Measurements from ENCODE around the gene ADAMTS18. TPM values are rescaled to one million over a fixed set of nuclear protein-coding genes. Genes with fewer than 3 reads are reported as not detected.

Gene ADAMTS18
- total RNA-seq, 1 donor from 2014 or later = 2.5 TPM

DNA sequence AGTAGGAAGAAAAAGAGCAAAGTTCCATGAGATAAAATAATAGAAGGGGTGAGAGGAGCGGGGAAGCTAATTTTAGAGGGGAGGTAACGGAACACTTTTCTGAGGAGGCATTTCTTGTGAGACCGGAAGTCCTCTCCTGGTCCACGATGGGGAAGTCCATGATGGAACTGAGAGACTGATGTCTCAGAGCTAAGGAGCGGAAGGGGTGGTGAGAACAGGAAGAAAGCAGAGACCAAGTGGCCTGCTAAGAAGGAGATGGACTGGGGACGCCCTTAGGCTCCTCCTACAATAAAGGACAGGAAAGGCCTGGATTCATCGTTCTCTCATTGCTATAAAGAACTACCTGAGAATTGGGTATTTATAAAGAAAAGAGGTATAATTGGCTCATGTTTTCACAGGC lies 59.4 kb downstream of the ADAMTS18 start:
- Mint-ChIP-seq H3K27ac (ENCODE audit: unreplicated experiment) (no peak overlapping the region), H3K4me3 (ENCODE audit: unreplicated experiment) (no peak overlapping the region), H3K27me3 (ENCODE audit: low read depth, unreplicated experiment) (no peaks in the 10 kb centered on the region), H3K9me3 (ENCODE audit: unreplicated experiment) (no peaks in the 10 kb centered on the region), H3K36me3 (ENCODE audit: low read depth, unreplicated experiment) (no peaks in the 10 kb centered on the region), H3K4me1 (ENCODE audit: low read depth, unreplicated experiment) (no peaks in the 10 kb centered on the region)
- no peak for TF ChIP-seq EZH2 (IDR thresholded peaks at IDR 0.05; ENCODE audit: insufficient read depth, low read length)
- TF ChIP-seq, protein P1, sequence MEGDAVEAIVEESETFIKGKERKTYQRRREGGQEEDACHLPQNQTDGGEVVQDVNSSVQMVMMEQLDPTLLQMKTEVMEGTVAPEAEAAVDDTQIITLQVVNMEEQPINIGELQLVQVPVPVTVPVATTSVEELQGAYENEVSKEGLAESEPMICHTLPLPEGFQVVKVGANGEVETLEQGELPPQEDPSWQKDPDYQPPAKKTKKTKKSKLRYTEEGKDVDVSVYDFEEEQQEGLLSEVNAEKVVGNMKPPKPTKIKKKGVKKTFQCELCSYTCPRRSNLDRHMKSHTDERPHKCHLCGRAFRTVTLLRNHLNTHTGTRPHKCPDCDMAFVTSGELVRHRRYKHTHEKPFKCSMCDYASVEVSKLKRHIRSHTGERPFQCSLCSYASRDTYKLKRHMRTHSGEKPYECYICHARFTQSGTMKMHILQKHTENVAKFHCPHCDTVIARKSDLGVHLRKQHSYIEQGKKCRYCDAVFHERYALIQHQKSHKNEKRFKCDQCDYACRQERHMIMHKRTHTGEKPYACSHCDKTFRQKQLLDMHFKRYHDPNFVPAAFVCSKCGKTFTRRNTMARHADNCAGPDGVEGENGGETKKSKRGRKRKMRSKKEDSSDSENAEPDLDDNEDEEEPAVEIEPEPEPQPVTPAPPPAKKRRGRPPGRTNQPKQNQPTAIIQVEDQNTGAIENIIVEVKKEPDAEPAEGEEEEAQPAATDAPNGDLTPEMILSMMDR (IDR thresholded peaks at IDR 0.05; ENCODE audit: insufficient read depth, low read depth, low read length) = no peak
- H3K36me3 ChIP-seq (ENCODE audit: insufficient read depth, low read length) = no peaks in the 10 kb centered on the region
- no peak overlapping the region for H3K27ac ChIP-seq (ENCODE audit: low read depth, low read length)
- no peaks in the 10 kb centered on the region for H4K20me1 ChIP-seq (ENCODE audit: insufficient read depth, low read length)
- H3K27me3 ChIP-seq (ENCODE audit: insufficient read depth, low read length) = no peaks in the 10 kb centered on the region
- no peaks in the 10 kb centered on the region for H3K4me1 ChIP-seq (ENCODE audit: insufficient read depth, low read length)
- no peak for FAIRE-seq
- no peaks in the 10 kb centered on the region for H3K9me3 ChIP-seq (ENCODE audit: insufficient read depth, low read depth, low read length)
- no peak overlapping the region for H3K9ac ChIP-seq (ENCODE audit: low read length)
- H2AFZ ChIP-seq (ENCODE audit: low read depth, low read length) = no peak overlapping the region
- H3K79me2 ChIP-seq (ENCODE audit: insufficient read depth, low read length) = no peaks in the 10 kb centered on the region
- H3K4me2 ChIP-seq (ENCODE audit: low read length) = no peak overlapping the region
- DNase-seq (ENCODE audit: low read depth) = no peak
- no peak overlapping the region for H3K4me3 ChIP-seq (ENCODE audit: insufficient read depth, low read depth, low read length)

- Histone ChIP-seq H4K20me1 (ENCODE audit: insufficient read depth, low read length) (no peaks in the 10 kb centered on the region), H2AFZ (ENCODE audit: low read depth, low read length) (no peak overlapping the region), H3K4me1 (ENCODE audit: insufficient read depth, low read length) (no peaks in the 10 kb centered on the region), H3K36me3 (ENCODE audit: insufficient read depth, low read length) (no peaks in the 10 kb centered on the region), H3K4me2 (ENCODE audit: low read length) (no peak overlapping the region), H3K79me2 (ENCODE audit: insufficient read depth, low read length) (no peaks in the 10 kb centered on the region), H3K9ac (ENCODE audit: low read length) (no peak overlapping the region), H3K27me3 (ENCODE audit: insufficient read depth, low read length) (no peaks in the 10 kb centered on the region), H3K27ac (ENCODE audit: low read depth, low read length) (no peak overlapping the region), H3K9me3 (ENCODE audit: insufficient read depth, low read depth, low read length) (no peaks in the 10 kb centered on the region), H3K4me3 (ENCODE audit: insufficient read depth, low read depth, low read length) (no peak overlapping the region)
- DNase-seq (ENCODE audit: low read depth) (no peak), FAIRE-seq (no peak)
- no peaks in the 10 kb centered on the region for H3K27me3 Mint-ChIP-seq (ENCODE audit: low read depth, unreplicated experiment)
- H3K4me1 Mint-ChIP-seq (ENCODE audit: low read depth, unreplicated experiment) = no peaks in the 10 kb centered on the region
- no peak overlapping the region for H3K27ac Mint-ChIP-seq (ENCODE audit: unreplicated experiment)
- H3K9me3 Mint-ChIP-seq (ENCODE audit: unreplicated experiment) = no peaks in the 10 kb centered on the region
- no peak overlapping the region for H3K4me3 Mint-ChIP-seq (ENCODE audit: unreplicated experiment)
- no peaks in the 10 kb centered on the region for H3K36me3 Mint-ChIP-seq (ENCODE audit: low read depth, unreplicated experiment)
- TF ChIP-seq, protein P1 (IDR thresholded peaks at IDR 0.05; ENCODE audit: insufficient read depth, low read depth, low read length) = no peak
- no peak for TF ChIP-seq EZH2 (IDR thresholded peaks at IDR 0.05; ENCODE audit: insufficient read depth, low read length)
Measured at GRCh38 chr16:77374384-77374783, 60.5 kb downstream of the ADAMTS18 start.

DNA sequence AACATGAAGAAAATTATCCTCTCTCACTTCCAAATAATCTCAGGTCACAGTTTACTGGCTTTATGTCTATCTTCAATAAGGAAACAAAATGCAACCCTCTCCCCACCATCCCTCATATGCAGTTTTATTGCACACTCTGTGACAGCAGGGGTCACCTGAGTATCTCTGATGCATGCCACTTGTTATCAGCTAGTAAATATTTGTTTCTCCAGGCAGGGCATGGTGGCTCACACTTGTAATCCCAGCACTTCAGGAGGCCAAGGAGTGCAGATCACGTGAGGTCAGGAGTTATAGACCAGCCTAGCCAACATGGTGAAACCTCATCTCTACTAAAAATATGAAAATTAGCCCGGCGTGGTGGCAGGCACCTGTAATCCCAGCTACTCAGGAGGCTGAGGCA lies 61.1 kb downstream of the ADAMTS18 start:
- Mint-ChIP-seq H3K9me3 (ENCODE audit: unreplicated experiment) (no peaks in the 10 kb centered on the region), H3K4me3 (ENCODE audit: unreplicated experiment) (no peak overlapping the region), H3K4me1 (ENCODE audit: low read depth, unreplicated experiment) (no peaks in the 10 kb centered on the region), H3K27me3 (ENCODE audit: low read depth, unreplicated experiment) (no peaks in the 10 kb centered on the region), H3K27ac (ENCODE audit: unreplicated experiment) (no peak overlapping the region), H3K36me3 (ENCODE audit: low read depth, unreplicated experiment) (no peaks in the 10 kb centered on the region)
- H3K4me2 ChIP-seq (ENCODE audit: low read length) = no peak overlapping the region
- no peaks in the 10 kb centered on the region for H3K9me3 ChIP-seq (ENCODE audit: insufficient read depth, low read depth, low read length)
- no peaks in the 10 kb centered on the region for H4K20me1 ChIP-seq (ENCODE audit: insufficient read depth, low read length)
- H3K4me1 ChIP-seq (ENCODE audit: insufficient read depth, low read length) = no peaks in the 10 kb centered on the region
- H3K9ac ChIP-seq (ENCODE audit: low read length) = no peak overlapping the region
- no peaks in the 10 kb centered on the region for H3K27me3 ChIP-seq (ENCODE audit: insufficient read depth, low read length)
- H3K27ac ChIP-seq (ENCODE audit: low read depth, low read length) = no peak overlapping the region
- FAIRE-seq (no peak), DNase-seq (ENCODE audit: low read depth) (no peak)
- H2AFZ ChIP-seq (ENCODE audit: low read depth, low read length) = no peak overlapping the region
- no peak for TF ChIP-seq EZH2 (IDR thresholded peaks at IDR 0.05; ENCODE audit: insufficient read depth, low read length)
- TF ChIP-seq, protein P1 (IDR thresholded peaks at IDR 0.05; ENCODE audit: insufficient read depth, low read depth, low read length) = no peak
- no peak overlapping the region for H3K4me3 ChIP-seq (ENCODE audit: insufficient read depth, low read depth, low read length)
- no peaks in the 10 kb centered on the region for H3K36me3 ChIP-seq (ENCODE audit: insufficient read depth, low read length)
- H3K79me2 ChIP-seq (ENCODE audit: insufficient read depth, low read length) = no peaks in the 10 kb centered on the region
